Esophagus (tissue), 2 donors: ENCODE results near the gene TAF8. TPM values are rescaled to one million over a fixed set of nuclear protein-coding genes. Genes with fewer than 3 reads are reported as not detected.

Experiments used
- H3K27ac ChIP-seq, 2 donors: one replicate each; pipeline ENCODE4 v1.5.1; 2013; ENCODE audit warnings: low read depth in 2 of 2, mild to moderate bottlenecking in 2 of 2, inconsistent platforms in 1 of 2, low read length in 1 of 2, moderate library complexity in 1 of 2
- H3K27me3 ChIP-seq, 2 donors: one replicate each; pipeline ENCODE4 v1.6.1; 2013; ENCODE audit warnings: low read length in 2 of 2, control low read depth in 1 of 2, mild to moderate bottlenecking in 1 of 2; ENCODE audit not compliant: insufficient read depth in 2 of 2, control insufficient read depth in 1 of 2
- H3K36me3 ChIP-seq, 2 donors: one replicate each; pipeline ENCODE4 v1.6.1; 2013; ENCODE audit warnings: low read length in 1 of 2; ENCODE audit not compliant: control insufficient read depth in 2 of 2, insufficient read depth in 2 of 2
- H3K4me1 ChIP-seq, 2 donors: one replicate each; pipeline ENCODE4 v1.6.1; 2013; ENCODE audit warnings: low read length in 1 of 2; ENCODE audit not compliant: control insufficient read depth in 2 of 2, insufficient read depth in 2 of 2
- H3K4me3 ChIP-seq, 2 donors: one replicate each; pipeline ENCODE4 v1.5.1; 2013; ENCODE audit warnings: low read length in 2 of 2, mild to moderate bottlenecking in 2 of 2, low read depth in 1 of 2, moderate library complexity in 1 of 2
- H3K9me3 ChIP-seq, 2 donors: one replicate each; pipeline ENCODE4 v1.6.1; 2013; ENCODE audit warnings: mild to moderate bottlenecking in 2 of 2, low read depth in 1 of 2, low read length in 1 of 2, moderate library complexity in 1 of 2; ENCODE audit not compliant: control insufficient read depth in 2 of 2, insufficient read depth in 1 of 2
- WGBS, 2 donors: extraction: QIAGEN DNeasy Blood & Tissue Kit; methylation state at CpG; one replicate each; pipeline ENCODE4 v1.1.7; 2013; 5-methylcytosine and 5-hydroxymethylcytosine counted together
- polyA plus RNA-seq, 2 donors: library from polyadenylated mRNA; stranded (reverse); fragments of 200-250 nt; gene quantifications; one replicate each; pipeline ENCODE4 v1.2.3, GENCODE V29; 2013
- donor health status: healthy with polysubstance abuse.
- donor health status: Bipolar disorder and iron deficiency.

TAF8 gene
- polyA plus RNA-seq, 2 donors = 6.0 to 7.5 TPM

- Histone ChIP-seq H3K4me1 (peaks cover 4 to 15% of the 10 kb centered on the region in 2 donors), H3K27ac (no peak overlapping the region), H3K9me3 (no peaks in the 10 kb centered on the region), H3K27me3 (no peaks in the 10 kb centered on the region), H3K36me3 (no peaks in the 10 kb centered on the region), H3K4me3 (no peak overlapping the region)
- 92 to 95% methylated on average over 10 of the region's 10 CpGs for WGBS, 2 donors
These were observed 40.7 kb downstream of the TAF8 start for GRCh38 chr6:42090819-42091717.

GRCh38 chr6:42091718-42092023 is 41.3 kb downstream of the TAF8 start:
- peaks cover 4 to 17% of the 10 kb centered on the region in 2 donors for H3K4me1 ChIP-seq
- no peak overlapping the region for H3K4me3 ChIP-seq
- H3K27ac ChIP-seq = no peak overlapping the region
- WGBS, 2 donors = 62 to 69% methylated on average over 9 of the region's 9 CpGs
- no peaks in the 10 kb centered on the region for H3K9me3 ChIP-seq
- H3K36me3 ChIP-seq = no peaks in the 10 kb centered on the region
- no peaks in the 10 kb centered on the region for H3K27me3 ChIP-seq

DNA sequence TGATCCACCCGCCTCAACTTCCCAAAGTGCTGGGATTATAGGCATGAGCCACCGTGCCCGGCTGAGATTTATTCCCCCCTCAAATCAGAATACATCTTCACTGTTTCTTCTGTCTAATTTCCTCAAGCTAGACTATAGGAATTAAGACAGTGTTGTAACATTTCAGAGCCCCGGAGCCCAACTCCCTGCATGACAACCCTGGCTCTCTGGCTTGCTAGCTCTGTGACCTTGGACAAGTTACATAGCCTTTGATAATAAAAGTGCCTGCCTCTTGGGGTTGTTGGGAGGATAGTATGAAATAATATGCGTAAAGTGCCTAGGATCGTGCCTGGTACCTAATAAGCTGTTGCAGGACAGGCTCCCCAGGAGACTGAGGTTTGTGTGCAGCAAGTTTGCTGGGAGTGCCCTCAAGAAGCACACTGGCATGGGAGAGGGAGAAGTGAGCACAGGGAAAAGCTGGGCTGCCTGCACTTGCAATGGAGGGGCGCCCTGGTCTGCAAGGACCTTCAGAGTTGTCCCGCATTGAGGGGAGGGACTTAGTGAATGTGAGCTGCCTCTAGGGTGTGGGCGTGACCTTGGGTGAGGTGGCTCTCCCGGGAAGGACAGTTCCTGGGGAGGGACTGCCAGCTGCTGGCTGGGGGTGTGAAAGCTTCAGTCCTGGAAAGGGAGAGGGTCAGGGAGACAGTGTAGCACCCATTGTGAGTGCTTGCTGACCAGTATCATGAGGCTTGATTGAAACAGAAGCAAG is 43.4 kb downstream of the TAF8 start:
- Histone ChIP-seq H3K4me1 (peaks cover 0 to 22% of the 10 kb centered on the region in 2 donors), H3K4me3 (no peak overlapping the region), H3K36me3 (no peaks in the 10 kb centered on the region), H3K9me3 (no peaks in the 10 kb centered on the region), H3K27me3 (no peaks in the 10 kb centered on the region), H3K27ac (peak overlapping the region in 1 of 2 donors; percentile 43)
- WGBS, 2 donors = 51 to 72% methylated on average over 10 of the region's 10 CpGs

GRCh38 chr6:42095094-42095493 is 44.8 kb downstream of the TAF8 start:
- no peaks in the 10 kb centered on the region for H3K9me3 ChIP-seq
- 83 to 89% methylated on average over 1 of the region's 1 CpG for WGBS, 2 donors
- H3K27ac ChIP-seq = no peak overlapping the region
- H3K4me3 ChIP-seq = no peak overlapping the region
- peaks cover 0 to 27% of the 10 kb centered on the region in 2 donors for H3K4me1 ChIP-seq
- H3K36me3 ChIP-seq = no peaks in the 10 kb centered on the region
- no peaks in the 10 kb centered on the region for H3K27me3 ChIP-seq

DNA sequence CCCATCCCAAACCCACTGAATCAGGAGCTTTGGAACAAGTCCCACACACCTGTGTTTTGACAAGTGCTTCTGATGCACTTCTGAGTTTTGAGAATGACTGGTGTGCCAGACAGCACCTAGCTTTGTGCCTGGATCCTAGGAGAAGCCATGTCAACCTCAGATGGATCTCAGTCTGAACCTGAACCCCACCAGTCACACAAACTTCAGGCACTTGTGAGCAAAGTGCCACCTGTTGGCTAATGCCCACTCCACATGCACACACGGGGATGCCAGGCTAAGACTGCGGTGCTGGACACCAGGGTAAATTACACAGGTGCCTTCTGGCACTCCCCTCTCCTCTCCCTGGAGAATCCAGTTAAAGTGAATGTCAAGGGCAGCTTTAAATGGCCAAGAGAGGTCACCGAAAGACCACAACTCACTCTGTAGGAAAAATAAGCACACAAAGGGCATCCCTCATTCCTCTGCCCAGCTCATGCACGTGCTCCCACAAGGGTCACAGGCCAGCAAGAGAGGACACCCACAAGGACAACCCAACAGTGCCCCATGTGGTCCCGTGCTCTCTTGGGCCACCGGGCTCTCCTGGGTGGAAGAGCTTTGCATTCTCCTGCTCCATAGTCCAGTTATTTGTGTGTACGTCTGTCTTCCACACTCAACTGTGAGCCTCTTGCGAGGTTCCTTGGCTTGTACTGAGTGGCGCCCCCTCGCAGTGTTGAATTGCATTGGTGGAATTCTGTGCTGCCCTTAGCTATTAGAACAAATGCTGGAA is 45.6 kb downstream of the TAF8 start:
- WGBS, 2 donors = 63 to 79% methylated on average over 10 of the region's 10 CpGs
- Histone ChIP-seq H3K27ac (peak overlapping the region in 1 of 2 donors; percentile 38), H3K27me3 (no peaks in the 10 kb centered on the region), H3K4me3 (no peak overlapping the region), H3K9me3 (no peaks in the 10 kb centered on the region), H3K36me3 (no peaks in the 10 kb centered on the region), H3K4me1 (peaks cover 0 to 30% of the 10 kb centered on the region in 2 donors)

DNA sequence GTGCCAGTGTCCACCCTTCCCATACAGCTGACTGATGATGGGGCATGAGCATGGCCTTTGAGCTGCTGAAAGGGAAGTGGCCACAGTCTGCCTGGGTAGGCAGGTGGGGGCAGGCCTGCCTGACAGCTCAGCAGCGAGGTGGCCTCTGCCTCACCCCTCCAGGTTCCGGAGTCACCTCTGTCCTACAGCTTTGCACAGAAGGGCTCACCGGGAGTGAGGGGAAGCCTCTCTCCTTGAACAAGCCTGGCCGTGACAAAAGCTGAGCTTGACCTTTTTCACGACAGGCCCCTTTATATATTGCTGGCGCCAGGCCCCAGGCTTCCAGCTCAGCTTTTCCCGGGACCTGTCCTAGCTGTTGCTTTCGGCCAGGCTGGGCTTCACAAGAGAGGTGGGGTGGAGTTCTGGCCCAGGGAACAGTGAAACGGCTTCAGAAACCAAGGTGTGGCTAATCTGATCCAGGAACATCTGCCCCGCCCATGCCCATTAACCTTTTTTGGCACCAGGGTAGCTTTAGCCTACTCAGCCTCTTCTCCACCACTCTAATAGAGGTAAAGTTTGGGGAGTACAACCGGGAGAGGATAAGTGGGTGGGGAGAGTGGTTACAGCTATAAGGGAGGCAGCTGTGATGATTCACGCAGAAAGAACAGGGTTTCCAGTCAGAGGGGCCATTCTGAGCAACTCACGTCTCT is 49.2 kb downstream of the TAF8 start:
- 31% methylated on average over 13 of the region's 13 CpGs for WGBS, 2 donors
- Histone ChIP-seq H3K4me1 (peaks cover 2 to 39% of the 10 kb centered on the region in 2 donors), H3K27ac (peak overlapping the region; percentile 87 to 96)

DNA sequence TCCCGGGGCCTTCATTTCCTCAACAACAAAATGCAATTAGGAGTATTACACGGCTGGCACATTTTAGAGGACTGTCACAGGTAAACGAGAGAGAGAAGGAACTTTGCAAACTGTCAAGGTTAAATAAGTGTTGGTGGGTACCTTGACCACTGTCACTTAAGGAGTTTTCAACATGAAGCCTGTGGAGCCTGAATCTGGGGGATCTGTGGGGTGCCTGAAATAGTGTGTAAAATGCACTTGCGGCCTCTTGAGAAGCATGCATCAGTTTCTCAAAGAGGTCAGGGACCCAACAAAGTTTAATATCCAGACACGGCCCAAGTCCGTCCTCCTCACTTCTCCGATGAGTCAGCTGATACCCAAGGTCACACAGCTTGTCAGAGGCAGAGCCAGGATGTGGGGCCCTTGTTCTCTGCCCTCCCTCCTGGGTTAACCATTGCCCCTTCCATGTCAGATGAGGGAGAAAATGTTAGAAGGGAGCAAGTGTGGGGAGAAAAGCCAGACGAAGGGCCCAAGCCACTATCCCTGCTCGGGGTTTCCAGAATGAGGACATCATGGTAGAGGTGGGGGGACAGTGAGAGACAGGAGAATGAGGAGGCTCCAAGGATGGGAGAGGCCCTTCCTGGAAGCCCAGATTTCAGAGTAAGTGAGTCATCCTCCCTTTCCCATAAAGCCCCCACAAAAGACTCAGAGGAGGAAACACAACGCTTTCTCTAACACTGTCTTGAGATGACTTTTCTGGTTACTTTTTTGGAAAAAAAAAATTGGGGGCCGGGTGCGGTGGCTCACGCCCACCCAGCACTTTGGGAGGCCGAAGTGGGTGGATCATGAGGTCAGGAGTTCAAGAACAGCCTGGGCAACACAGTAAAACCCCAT is 49.9 kb downstream of the TAF8 start:
- no peaks in the 10 kb centered on the region for H3K9me3 ChIP-seq
- no peak overlapping the region for H3K4me3 ChIP-seq
- H3K4me1 ChIP-seq = peaks cover 2 to 35% of the 10 kb centered on the region in 2 donors
- WGBS, 2 donors = 43 to 49% methylated on average over 14 of the region's 14 CpGs
- no peaks in the 10 kb centered on the region for H3K27me3 ChIP-seq
- H3K36me3 ChIP-seq = peaks cover 0 to 19% of the 10 kb centered on the region in 2 donors
- H3K27ac ChIP-seq = peak overlapping the region; percentile 87 to 96

More for the DNA sequence above, 49.2 kb downstream of the TAF8 start:
- Histone ChIP-seq H3K9me3 (no peaks in the 10 kb centered on the region), H3K36me3 (peaks cover 0 to 19% of the 10 kb centered on the region in 2 donors), H3K4me3 (no peak overlapping the region), H3K27me3 (no peaks in the 10 kb centered on the region)

DNA sequence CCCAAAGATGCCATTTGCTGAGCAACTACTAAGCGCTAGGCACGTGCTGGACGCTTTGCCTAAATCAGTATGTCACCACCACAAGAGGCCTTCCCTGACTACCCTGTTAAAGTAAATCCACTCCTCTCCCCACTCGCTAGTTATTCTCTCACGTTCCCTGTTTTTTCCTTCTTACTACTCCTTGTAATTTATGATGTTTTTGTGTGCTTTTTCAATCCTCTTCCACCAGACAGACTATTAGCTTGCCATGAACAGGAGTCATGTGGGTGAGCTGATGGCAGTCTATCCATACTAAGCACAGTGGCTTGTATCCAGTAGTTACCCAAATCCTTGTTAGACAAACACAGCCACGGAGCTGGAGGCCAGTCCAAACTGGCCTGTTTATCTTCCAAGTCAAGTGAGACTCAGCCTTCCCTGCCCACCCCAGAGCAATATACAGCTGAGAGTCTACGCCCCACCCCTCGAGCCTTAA is 50.9 kb downstream of the TAF8 start:
- Histone ChIP-seq H3K27ac (peak overlapping the region; percentile 87 to 91), H3K4me1 (peaks cover 2 to 29% of the 10 kb centered on the region in 2 donors), H3K36me3 (peaks cover 3 to 27% of the 10 kb centered on the region in 2 donors), H3K4me3 (no peak overlapping the region), H3K9me3 (no peaks in the 10 kb centered on the region), H3K27me3 (no peaks in the 10 kb centered on the region)
- WGBS, 2 donors = 62 to 72% methylated on average over 8 of the region's 8 CpGs
